HL-60 (cell line): ENCODE data around the gene IGFBP7.

Experiments
- CTCF ChIP-seq: IDR thresholded peaks from one replicate; pipeline ENCODE4 v1.5.1; 2011; ENCODE audit warnings: low read length, control low read depth, inconsistent platforms; ENCODE audit not compliant: insufficient read depth
- GABPA ChIP-seq: IDR thresholded peaks from 2 replicates; pipeline ENCODE4 v1.6.1; 2012; ENCODE audit warnings: low read depth
- POLR2AphosphoS5 ChIP-seq: IDR thresholded peaks from 2 replicates; pipeline ENCODE4 v1.6.1; 2012; ENCODE audit warnings: low read depth
- SPI1 ChIP-seq: IDR thresholded peaks from 2 replicates; pipeline ENCODE4 v1.6.1; 2012; ENCODE audit warnings: low read depth, mild to moderate bottlenecking, borderline replicate concordance
- TF ChIP-seq, protein P1 (sequence below): IDR thresholded peaks from 2 replicates; pipeline ENCODE4 v1.6.1; 2012; ENCODE audit warnings: low read depth; ENCODE audit not compliant: insufficient replicate concordance

DNA sequence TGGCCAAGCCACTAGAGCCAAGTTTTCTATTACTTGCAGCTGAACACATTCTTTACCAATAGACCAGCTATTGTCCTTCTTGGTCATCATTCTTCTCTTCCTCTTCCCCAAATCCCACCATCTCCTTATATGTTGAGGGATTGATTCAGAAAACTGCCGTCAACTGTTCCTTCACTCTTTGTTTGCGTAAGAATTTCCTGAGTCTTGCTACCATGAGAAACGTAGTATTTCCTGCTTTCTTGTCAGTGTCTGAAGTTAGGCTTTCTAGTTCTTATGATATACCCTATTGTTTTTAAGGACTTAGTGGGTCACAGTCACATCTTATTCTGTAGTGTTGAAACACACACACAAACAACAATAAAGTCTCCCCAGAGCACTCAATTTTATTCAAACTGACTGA lies 20.1 kb downstream of the IGFBP7 start:
- TF ChIP-seq CTCF (no peak), POLR2AphosphoS5 (no peak), GABPA (no peak), SPI1 (no peak)
- TF ChIP-seq, protein P1, sequence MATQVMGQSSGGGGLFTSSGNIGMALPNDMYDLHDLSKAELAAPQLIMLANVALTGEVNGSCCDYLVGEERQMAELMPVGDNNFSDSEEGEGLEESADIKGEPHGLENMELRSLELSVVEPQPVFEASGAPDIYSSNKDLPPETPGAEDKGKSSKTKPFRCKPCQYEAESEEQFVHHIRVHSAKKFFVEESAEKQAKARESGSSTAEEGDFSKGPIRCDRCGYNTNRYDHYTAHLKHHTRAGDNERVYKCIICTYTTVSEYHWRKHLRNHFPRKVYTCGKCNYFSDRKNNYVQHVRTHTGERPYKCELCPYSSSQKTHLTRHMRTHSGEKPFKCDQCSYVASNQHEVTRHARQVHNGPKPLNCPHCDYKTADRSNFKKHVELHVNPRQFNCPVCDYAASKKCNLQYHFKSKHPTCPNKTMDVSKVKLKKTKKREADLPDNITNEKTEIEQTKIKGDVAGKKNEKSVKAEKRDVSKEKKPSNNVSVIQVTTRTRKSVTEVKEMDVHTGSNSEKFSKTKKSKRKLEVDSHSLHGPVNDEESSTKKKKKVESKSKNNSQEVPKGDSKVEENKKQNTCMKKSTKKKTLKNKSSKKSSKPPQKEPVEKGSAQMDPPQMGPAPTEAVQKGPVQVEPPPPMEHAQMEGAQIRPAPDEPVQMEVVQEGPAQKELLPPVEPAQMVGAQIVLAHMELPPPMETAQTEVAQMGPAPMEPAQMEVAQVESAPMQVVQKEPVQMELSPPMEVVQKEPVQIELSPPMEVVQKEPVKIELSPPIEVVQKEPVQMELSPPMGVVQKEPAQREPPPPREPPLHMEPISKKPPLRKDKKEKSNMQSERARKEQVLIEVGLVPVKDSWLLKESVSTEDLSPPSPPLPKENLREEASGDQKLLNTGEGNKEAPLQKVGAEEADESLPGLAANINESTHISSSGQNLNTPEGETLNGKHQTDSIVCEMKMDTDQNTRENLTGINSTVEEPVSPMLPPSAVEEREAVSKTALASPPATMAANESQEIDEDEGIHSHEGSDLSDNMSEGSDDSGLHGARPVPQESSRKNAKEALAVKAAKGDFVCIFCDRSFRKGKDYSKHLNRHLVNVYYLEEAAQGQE: no peak
